SKM-1 (cell line): ENCODE measurements around the gene PRELID1.
A peak's percentile ranks its signal among the peaks of the same experiment; 100 is the strongest.
"Not testable (repeated sequence)": the region's sequence is repeated elsewhere in the genome, so short reads cannot be mapped to it uniquely, and the experiment has no call there.

Experiments
- DNase-seq: peaks from one replicate; lab custom pipeline; 2025; ENCODE audit not compliant: unreplicated experiment; lab: John Stamatoyannopoulos, UW

Gene PRELID1

GRCh38 chr5:177299697-177300096, 3.9 kb upstream of the PRELID1 start:
- no peak for DNase-seq

- peak; percentile 92 for DNase-seq
Observed at GRCh38 chr5:177300236-177300880, 3.2 kb upstream of the PRELID1 start.

- no peak for DNase-seq
Observed at GRCh38 chr5:177300951-177301350, 2.6 kb upstream of the PRELID1 start.

GRCh38 chr5:177301503-177302165, 2.0 kb upstream of the PRELID1 start:
- DNase-seq = no peak

GRCh38 chr5:177302354-177303110, 1.1 kb upstream of the PRELID1 start:
- DNase-seq = peak; percentile 19

GRCh38 chr5:177303925-177304391, 359 bp downstream of the PRELID1 start:
- DNase-seq = no peak

GRCh38 chr5:177304392-177305119, 957 bp downstream of the PRELID1 start:
- DNase-seq = no peak

- DNase-seq = not testable (repeated sequence)
Observed at GRCh38 chr5:177306103-177306640, 2.6 kb downstream of the PRELID1 start.

- peak; percentile 98 for DNase-seq
Observed at GRCh38 chr5:177306674-177307543, 3.3 kb downstream of the PRELID1 start.

- no peak for DNase-seq
Observed at GRCh38 chr5:177307544-177308363, 4.2 kb downstream of the PRELID1 start.

- DNase-seq = no peak
Observed at GRCh38 chr5:177308740-177309139, 5.1 kb downstream of the PRELID1 start.

GRCh38 chr5:177309351-177310191, 6.0 kb downstream of the PRELID1 start:
- DNase-seq = peak; percentile 29

GRCh38 chr5:177310332-177310731, 6.7 kb downstream of the PRELID1 start:
- DNase-seq = no peak

GRCh38 chr5:177310757-177311391, 7.3 kb downstream of the PRELID1 start:
- DNase-seq = peak; percentile 30

- no peak for DNase-seq
Observed at GRCh38 chr5:177311392-177311722, 7.8 kb downstream of the PRELID1 start.

- peak; percentile 89 for DNase-seq
Observed at GRCh38 chr5:177311723-177312648, 8.4 kb downstream of the PRELID1 start, which contains the start of gene MXD3. MXD3 (minus strand) TSS chr5:177311898; CDS start chr5:177311830, 68 bp downstream.
